ENCODE results near the gene SMPD2. TPM values are rescaled to one million over a fixed set of nuclear protein-coding genes. Genes with fewer than 3 reads are reported as not detected.

The SMPD2 gene
- total RNA-seq, 4 donors from 2014 or later: 11.2 to 60.9 (median 17.8) TPM

GRCh38 chr6:109448615-109449014, 8.1 kb downstream of the SMPD2 start:
- Histone ChIP-seq H3K27me3 (no peaks in the 10 kb centered on the region), H3K27ac (no peak overlapping the region), H3K4me1 (peaks cover 0 to 8% of the 10 kb centered on the region in 2 donors), H3K36me3 (peaks cover 7 to 8% of the 10 kb centered on the region in 2 donors), H3K9me3 (no peaks in the 10 kb centered on the region), H3K4me3 (replicated peaks in 1 of 3) (no peak overlapping the region)
- TF ChIP-seq POLR2A (IDR thresholded peaks at IDR 0.05) (no peak), CTCF (IDR thresholded peaks at IDR 0.05) (no peak)
- WGBS, 2 donors: 77% methylated on average over 7 of the region's 7 CpGs; no CpG with 5 or more reads in 1 of the 2 donors
- DNase-seq: no peak
- intact Hi-C loops (cut with DNase I): loop anchor here (10.0 kb wide), 1 partner anchor 64 kb away; the partner anchor contains the start of gene CD164

- no peak overlapping the region for H3K4me3 ChIP-seq (replicated peaks in 1 of 3)
- no peaks in the 10 kb centered on the region for H3K27me3 ChIP-seq
- H3K4me1 ChIP-seq: peaks cover 0 to 8% of the 10 kb centered on the region in 2 donors
- intact Hi-C loops (cut with DNase I): loop anchor here (10.0 kb wide), 1 partner anchor 64 kb away; the partner anchor contains the start of gene CD164
- no peak for DNase-seq
- no peak overlapping the region for H3K27ac ChIP-seq
- WGBS, 2 donors: 86 to 88% methylated on average over 17 to 19 of the region's 19 CpGs
- no peaks in the 10 kb centered on the region for H3K9me3 ChIP-seq
- no peak for TF ChIP-seq POLR2A (IDR thresholded peaks at IDR 0.05)
- TF ChIP-seq CTCF (IDR thresholded peaks at IDR 0.05): no peak
- peaks cover 7 to 8% of the 10 kb centered on the region in 2 donors for H3K36me3 ChIP-seq
Measured at GRCh38 chr6:109449064-109449794, 8.7 kb downstream of the SMPD2 start.

- intact Hi-C loops (cut with DNase I): loop anchor here (10.0 kb wide), 1 partner anchor 65 kb away; the partner anchor contains the start of gene CD164
- Histone ChIP-seq H3K4me1 (peaks cover 0 to 14% of the 10 kb centered on the region in 2 donors), H3K27ac (no peak overlapping the region), H3K36me3 (peaks cover 0 to 6% of the 10 kb centered on the region in 2 donors), H3K4me3 (replicated peaks in 1 of 3) (no peak overlapping the region), H3K9me3 (no peaks in the 10 kb centered on the region), H3K27me3 (no peaks in the 10 kb centered on the region)
- no peak for DNase-seq
- TF ChIP-seq POLR2A (IDR thresholded peaks at IDR 0.05) (no peak), CTCF (IDR thresholded peaks at IDR 0.05) (no peak)
- WGBS, 2 donors: 83% methylated on average over 13 to 15 of the region's 16 CpGs
Measured at GRCh38 chr6:109449795-109450673, 9.5 kb downstream of the SMPD2 start.

- intact Hi-C loops (cut with DNase I): no loop called here
- no peak for DNase-seq
- WGBS, 2 donors: 78 to 84% methylated on average over 3 of the region's 3 CpGs
- Histone ChIP-seq H3K27ac (no peak overlapping the region), H3K4me1 (peaks cover 0 to 16% of the 10 kb centered on the region in 2 donors), H3K9me3 (no peaks in the 10 kb centered on the region), H3K36me3 (no peaks in the 10 kb centered on the region), H3K4me3 (replicated peaks in 1 of 3) (no peak overlapping the region), H3K27me3 (no peaks in the 10 kb centered on the region)
- TF ChIP-seq CTCF (IDR thresholded peaks at IDR 0.05) (no peak), POLR2A (IDR thresholded peaks at IDR 0.05) (no peak)
Measured at GRCh38 chr6:109450801-109451200, 10.3 kb downstream of the SMPD2 start.
